ENCODE data around the gene SLC5A8.
"Not testable (repeated sequence)": the region's sequence is repeated elsewhere in the genome, so short reads cannot be mapped to it uniquely, and the experiment has no call there.

Gene SLC5A8

GRCh38 chr12:101168001-101168400 lies 42.0 kb downstream of the SLC5A8 start:
- DNase-seq (ENCODE audit: low read depth in 3 of 3): no peak

DNA sequence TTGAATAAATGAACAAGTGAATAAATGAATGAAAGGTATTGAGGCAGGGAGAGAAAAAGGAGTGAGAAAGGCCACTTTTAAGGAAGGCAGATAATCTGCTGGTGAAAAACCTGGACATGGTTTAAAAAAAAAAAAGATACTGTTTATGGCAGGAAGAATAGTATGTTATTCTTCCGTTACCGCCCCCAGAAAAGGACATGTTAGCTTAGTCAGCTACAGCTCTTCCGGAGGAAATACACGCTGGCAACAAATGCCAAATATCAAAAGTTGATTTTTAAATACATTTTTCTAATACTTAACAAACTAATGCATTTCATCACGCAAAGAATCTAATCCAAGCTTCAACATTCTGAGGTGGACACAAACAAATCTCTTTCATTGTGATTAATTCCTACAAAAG lies 43.2 kb downstream of the SLC5A8 start:
- no peak for DNase-seq (ENCODE audit: low read depth in 3 of 3)

DNA sequence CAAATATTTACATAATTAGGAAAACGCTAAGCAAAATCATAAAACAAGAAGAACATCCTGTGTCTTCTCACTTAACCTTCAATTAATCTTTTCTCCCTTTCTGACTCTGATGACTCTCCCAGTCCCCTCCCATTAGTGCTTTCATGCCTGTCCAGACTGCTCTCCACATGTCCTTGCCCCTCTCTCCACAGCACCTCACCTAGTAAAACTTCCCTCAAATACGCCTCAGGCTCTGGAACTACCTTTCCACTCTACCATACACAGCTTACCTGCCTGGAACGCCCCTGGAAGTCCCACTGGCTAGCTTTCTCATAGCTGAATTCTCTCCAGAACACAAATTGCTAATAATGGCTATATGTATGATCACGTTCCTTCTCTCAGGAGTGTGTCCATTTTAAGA lies 44.7 kb downstream of the SLC5A8 start:
- no peak for DNase-seq (ENCODE audit: low read depth in 3 of 3)

DNA sequence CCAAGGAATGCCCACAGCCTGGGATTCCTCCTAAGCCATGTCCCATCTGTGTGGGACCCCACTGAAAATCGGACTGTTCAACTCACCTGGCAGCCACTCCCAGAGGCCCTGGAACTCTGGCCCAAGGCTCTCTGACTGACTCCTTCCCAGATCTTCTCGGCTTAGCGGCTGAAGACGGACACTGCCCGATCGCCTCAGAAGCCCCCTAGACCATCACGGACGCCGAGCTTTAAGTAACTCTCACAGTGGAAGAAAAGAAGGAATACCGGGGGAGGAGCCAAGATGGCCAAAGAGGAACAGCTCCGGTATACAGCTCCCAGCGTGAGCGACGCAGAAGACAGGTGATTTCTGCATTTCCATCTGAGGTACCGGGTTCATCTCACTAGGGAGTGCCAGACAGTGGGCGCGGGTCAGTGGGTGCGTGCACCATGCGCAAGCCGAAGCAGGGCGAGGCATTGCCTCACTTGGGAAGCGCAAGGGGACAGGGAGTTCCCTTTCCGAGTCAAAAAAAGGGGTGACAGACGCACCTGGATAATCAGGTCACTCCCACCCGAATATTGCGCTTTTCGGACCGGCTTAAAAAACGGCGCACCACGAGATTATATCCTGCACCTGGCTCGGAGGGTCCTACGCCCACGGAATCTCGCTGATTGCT lies 64.1 kb downstream of the SLC5A8 start:
- not testable (repeated sequence) for DNase-seq (ENCODE audit: low read depth in 3 of 3)

- no peak for DNase-seq (ENCODE audit: low read depth in 3 of 3)
Measured at GRCh38 chr12:101127521-101128219, 82.4 kb downstream of the SLC5A8 start.

DNA sequence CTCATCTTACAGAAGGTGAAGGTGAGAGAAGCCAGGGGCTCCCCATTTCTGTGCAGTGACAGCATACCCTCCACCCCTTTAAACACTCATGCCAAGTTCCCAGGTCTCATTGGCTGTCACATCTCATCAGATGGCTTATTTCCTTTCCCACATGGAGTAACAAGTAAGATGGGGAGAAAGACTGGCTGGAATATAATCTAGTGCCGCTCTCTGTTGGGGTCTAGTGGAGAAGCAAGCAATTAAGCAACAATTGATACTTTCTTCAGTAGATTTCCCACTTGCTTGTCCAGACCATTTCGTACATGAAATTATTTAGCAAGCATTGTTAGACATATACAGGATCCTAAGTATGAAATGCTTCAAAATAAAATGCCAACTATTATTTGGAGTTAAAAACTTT lies 92.2 kb downstream of the SLC5A8 start:
- DNase-seq (ENCODE audit: low read depth in 3 of 3): no peak

DNA sequence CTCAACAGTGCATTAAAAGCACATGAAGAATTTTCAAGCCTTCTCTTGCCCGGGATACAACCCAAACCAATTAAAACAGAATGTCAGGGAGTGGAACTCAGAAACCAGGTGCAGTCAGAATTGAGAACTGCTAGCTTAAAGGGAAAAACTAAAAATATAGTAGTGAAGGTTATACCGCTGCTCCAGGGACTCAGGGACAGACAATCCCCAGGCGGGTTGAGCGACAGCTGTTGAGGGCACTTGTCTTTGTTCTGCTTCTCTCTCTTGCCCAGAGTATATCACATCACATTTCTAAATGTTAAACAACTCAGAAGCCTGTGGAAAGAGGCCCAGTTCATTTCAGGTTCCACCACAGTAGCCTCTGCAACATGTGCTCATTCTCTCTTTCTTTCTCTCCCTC lies 93.1 kb downstream of the SLC5A8 start:
- no peak for DNase-seq (ENCODE audit: low read depth in 3 of 3)

DNA sequence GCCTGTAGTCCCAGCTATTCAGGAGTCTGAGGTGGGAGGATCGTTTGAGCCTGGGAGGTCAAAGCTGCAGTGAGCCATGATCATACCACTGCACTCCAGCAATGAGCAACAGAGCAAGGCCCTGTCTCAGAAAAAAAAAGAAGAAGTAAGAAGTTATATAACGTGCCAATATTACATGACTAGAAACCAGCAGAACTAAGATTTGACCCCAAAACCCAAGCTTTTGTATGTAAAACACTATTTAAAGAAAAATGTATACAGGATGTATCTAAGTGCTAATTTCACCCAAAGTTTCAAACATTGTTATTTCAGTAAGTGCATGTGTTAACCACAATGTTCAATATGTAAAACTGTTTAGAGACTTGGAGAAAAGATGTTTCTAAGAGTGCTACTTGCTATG lies 94.7 kb downstream of the SLC5A8 start:
- no peak for DNase-seq (ENCODE audit: low read depth in 3 of 3)

GRCh38 chr12:101111441-101111840 lies 98.6 kb downstream of the SLC5A8 start:
- DNase-seq (ENCODE audit: low read depth in 3 of 3): no peak

DNA sequence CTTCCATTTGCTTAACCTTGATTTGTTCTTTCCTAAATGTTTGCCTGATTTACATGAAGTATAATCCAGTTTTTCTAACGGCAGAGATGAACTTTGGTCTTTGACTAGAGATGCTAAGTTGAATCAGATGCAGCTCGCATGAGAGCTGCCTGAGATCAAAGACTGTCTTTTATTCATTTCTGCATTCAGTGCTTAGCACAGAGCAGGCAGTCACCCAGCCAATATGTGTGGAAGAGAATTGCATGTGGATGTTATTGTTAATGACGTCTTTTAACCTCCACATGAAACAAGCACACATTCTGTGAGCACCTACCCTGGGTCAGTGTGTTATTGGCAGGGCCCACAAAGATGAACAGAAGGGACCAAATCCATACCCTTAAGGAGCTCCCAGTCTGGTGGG lies 99.2 kb downstream of the SLC5A8 start:
- DNase-seq (ENCODE audit: low read depth in 3 of 3): no peak

DNA sequence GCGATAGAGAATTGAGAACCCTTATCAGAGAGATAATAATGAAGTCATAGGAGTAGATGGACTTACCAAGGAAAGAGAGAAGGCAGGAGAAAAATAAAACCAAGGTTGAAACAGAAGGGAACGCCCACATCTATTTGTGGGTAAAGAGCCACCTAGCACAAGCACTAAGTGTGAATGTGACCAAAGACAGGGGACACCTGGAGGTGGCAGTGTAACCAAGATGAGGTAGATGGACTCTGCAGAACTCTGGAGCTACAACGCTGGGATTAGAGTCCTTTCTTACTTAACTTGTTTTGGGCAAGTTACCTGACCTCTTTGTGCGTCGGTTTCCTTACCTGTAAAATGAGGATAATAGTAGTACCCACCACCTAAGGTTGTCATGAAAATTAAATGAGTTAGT lies 101.9 kb downstream of the SLC5A8 start:
- DNase-seq (ENCODE audit: low read depth in 3 of 3): no peak

DNA sequence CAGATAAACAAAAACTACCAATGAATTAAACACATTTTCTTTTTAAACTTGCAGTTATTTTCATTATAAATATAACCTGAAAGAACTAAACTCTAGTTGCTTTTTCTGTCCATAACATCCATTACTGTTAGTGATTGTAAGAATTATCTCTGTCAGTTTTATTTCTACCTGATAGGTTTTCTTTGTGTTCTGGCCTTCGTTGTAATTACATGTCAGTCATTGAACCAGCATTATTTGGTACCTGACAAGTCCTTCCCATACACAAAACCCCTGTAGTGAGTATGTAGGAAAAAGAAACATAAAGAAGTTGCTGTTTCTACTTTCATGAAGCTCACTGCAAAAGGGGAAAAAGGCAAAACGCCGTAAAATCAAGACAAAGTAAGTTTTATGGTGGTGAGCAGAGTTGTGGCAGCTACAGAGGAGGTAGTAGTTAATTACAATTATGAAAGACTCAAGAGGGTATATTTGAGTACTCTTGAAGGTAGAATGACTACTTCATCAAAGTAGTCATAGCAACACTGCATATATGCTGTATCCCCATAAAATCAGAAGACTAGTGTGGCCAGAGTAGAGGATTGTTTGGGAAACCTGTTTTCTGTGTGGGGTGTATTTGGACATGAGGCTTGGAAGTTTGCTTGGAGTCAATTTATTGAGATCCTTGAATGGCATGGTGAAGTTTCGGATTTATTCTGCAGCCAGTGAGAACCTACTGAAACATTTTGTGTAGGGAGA lies 102.8 kb downstream of the SLC5A8 start:
- no peak for DNase-seq (ENCODE audit: low read depth in 3 of 3)
